GM12872 (cell line): Measurements from ENCODE around the gene SWAP70.

Experiments used
- TF ChIP-seq, protein P1 (sequence below): IDR thresholded peaks from 3 replicates; pipeline ENCODE4 v1.5.1; 2011; ENCODE audit warnings: low read depth, mild to moderate bottlenecking, low read length, moderate library complexity; ENCODE audit not compliant: insufficient read depth

The SWAP70 gene

DNA sequence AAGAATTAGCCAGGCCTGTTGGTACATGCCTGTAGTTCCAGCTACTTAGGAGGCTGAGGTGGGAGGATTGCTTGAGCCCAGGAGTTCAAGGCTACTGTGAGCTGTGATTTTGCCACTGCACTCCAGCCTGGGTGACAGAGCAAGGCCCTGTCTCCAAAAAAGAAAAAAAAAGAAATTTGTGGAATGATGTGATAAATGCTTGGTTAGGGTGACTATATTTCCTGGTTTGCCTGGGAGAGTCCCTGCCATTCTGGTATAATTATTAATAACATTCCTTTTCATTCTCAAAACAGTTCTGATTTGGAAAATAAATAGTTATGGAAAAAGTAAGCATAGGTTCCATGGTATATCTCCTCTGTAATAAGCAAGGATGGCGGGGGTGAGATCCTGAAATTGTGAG, 74.8 kb downstream of the SWAP70 start:
- TF ChIP-seq, protein P1, sequence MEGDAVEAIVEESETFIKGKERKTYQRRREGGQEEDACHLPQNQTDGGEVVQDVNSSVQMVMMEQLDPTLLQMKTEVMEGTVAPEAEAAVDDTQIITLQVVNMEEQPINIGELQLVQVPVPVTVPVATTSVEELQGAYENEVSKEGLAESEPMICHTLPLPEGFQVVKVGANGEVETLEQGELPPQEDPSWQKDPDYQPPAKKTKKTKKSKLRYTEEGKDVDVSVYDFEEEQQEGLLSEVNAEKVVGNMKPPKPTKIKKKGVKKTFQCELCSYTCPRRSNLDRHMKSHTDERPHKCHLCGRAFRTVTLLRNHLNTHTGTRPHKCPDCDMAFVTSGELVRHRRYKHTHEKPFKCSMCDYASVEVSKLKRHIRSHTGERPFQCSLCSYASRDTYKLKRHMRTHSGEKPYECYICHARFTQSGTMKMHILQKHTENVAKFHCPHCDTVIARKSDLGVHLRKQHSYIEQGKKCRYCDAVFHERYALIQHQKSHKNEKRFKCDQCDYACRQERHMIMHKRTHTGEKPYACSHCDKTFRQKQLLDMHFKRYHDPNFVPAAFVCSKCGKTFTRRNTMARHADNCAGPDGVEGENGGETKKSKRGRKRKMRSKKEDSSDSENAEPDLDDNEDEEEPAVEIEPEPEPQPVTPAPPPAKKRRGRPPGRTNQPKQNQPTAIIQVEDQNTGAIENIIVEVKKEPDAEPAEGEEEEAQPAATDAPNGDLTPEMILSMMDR = no peak

DNA sequence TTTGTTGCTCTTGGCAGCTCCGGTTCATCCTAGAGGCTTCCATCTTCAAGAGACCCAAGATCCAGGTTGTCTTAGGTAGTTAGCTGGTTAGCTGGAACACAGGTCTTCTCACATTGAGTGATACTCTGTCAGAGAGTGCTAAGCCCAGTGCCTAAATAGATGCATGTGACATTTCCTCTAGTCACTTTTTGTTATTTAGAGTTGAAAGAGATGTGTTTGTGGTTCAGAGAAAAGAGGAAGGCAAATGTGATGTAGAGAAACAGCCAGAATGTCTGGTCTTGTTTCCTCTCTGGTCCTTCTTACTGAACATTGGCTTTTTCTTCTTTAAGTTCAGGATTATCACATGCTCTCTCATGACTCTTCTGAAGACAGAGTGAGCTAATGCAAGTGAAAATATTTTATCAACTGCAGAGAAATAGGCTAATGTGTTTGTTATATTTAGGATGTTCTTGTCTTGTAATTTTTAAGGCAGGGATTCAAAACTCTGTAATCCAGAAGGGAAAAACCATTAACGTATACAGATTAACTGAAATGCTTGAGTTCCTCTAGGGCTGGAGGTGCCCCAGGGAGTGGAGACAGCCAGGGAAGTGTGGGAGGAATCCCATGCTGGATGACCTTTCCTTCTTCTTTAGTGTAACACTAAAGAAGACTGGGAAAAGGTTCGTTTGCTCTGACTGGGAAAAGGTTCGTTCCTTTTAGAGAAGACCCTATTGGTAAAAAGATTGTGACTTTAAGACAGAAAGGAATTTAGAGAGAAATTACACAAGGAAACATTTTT, 75.4 kb downstream of the SWAP70 start:
- TF ChIP-seq, protein P1 = no peak

GRCh38 chr11:9740202-9740883, 76.5 kb downstream of the SWAP70 start:
- TF ChIP-seq, protein P1 = no peak

- TF ChIP-seq, protein P1 = no peak
These were observed 77.4 kb downstream of the SWAP70 start for GRCh38 chr11:9741260-9741659.

GRCh38 chr11:9745411-9746211, 81.7 kb downstream of the SWAP70 start:
- TF ChIP-seq, protein P1 = no peak

DNA sequence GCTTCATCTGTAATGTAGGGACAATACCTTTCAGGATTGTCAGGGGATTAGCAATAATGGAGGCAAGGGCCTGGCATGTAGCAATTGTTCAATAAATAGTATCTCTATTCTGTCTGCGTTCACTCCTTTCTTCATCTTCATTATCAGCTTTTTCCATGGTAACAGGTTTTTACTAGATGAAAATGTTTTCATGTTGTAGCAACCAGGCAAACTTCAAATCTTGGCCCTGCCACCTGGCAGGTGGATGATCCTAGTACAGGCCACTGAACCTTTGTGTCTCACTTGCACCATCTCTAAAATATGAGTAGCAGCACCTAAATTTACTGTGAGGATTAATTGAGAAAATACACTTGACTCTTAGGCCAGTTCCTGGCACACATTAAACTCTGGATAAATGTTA, 83.4 kb downstream of the SWAP70 start:
- TF ChIP-seq, protein P1 = no peak

DNA sequence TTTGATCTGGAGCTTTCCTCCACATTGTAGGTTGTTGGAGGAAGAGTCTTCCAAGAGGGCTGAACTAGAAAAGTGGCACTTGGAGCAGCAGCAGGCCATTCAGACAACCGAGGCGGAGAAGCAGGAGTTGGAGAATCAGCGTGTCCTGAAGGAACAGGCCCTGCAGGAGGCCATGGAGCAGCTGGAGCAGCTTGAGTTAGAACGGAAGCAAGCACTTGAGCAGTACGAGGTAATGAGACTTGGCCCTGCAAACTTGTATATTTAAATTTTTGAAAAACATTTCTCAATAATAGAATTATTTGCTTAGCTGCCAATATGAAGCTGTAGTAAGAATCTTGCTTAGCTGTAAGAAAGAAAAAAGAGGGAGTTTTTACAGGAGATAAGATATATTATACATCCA, 84.0 kb downstream of the SWAP70 start:
- TF ChIP-seq, protein P1 = no peak
